Measurements from ENCODE around the gene LINC00237. TPM values are rescaled to one million over a fixed set of nuclear protein-coding genes. Genes with fewer than 3 reads are reported as not detected.
A peak's percentile ranks its signal among the peaks of the same experiment; 100 is the strongest.

The LINC00237 gene
- total RNA-seq (2021; fragmentation: NEBNext Ultra II Directional; extraction: Animal tissue kit (Norgen Biotek cat#: 25700)): 0.28 and 0.69 TPM in 2 replicates
- polyA plus RNA-seq (2011; rRNA removed): 0.22 and 1.4 TPM in 2 replicates
- 3.6 TPM for polyA plus RNA-seq (2011; cell fraction: cytosol; rRNA removed)
- 0.74 TPM for polyA plus RNA-seq (2011; cell fraction: nucleus; rRNA removed)
- polyA plus RNA-seq (2012, experiment 1 of 2): 0.24 to 1.4 TPM (median 0.40 TPM) in 4 replicates
- not detected for polyA plus RNA-seq (2012, experiment 2 of 2)
- polyA plus RNA-seq (2013, experiment 1 of 2): 0.28 TPM
- 0.55 TPM for polyA plus RNA-seq (2013, experiment 2 of 2)
- 0.29 and 0.66 TPM in 2 replicates for polyA minus RNA-seq (2011; rRNA and poly(A)+ RNA removed)
- not detected for polyA minus RNA-seq (2011; cell fraction: cytosol; rRNA and poly(A)+ RNA removed)
- not detected for polyA minus RNA-seq (2011; cell fraction: nucleus; rRNA and poly(A)+ RNA removed)
- long read RNA-seq, experiment 1: 0 reads
- long read RNA-seq, experiment 2, partial matches to known transcripts: 0 of 2 reads
- long read RNA-seq, experiment 2, other reads (novel, unspliced or antisense): 0 of 2 reads

- WGBS, 2 experiments (ENCODE audit: extremely low coverage in 1 of 2, insufficient coverage in 1 of 2, insufficient read length in 1 of 2, insufficient replicate concordance in 2 of 2, low coverage in 1 of 2, low lambda C conversion rate in 2 of 2, missing lambda C conversion rate in 1 of 2): 8% methylated on average over 38 of the region's 43 CpGs; no CpG with 5 or more reads in 1 of the 2 experiments
Measured at GRCh38 chr20:21106171-21107017, at the start of gene LINC00237. Gene LINC00237 (minus strand): TSS chr20:21106358.

More at GRCh38 chr20:21106171-21107017, at the start of gene LINC00237:
- Histone ChIP-seq H4K20me1 (replicated peaks in 1 of 2; ENCODE audit: control insufficient read depth in 1 of 2, insufficient read depth in 2 of 2, low read length in 2 of 2) (peaks cover 0 to 5% of the 10 kb centered on the region in 2 experiments), H3K23me2 (ENCODE audit: low read depth, low read length) (peaks cover 24% of the 10 kb centered on the region), H2AK5ac (ENCODE audit: low read depth, low read length) (no peak within 1 kb of the TSS), H2BK15ac (ENCODE audit: low read length) (no peak within 1 kb of the TSS), H2AFZ (ENCODE audit: low read length) (peak within 1 kb of the TSS; percentile 51; the same call in 1 of the 2 replicates), H3K14ac (ENCODE audit: insufficient read length) (no peak within 1 kb of the TSS), H3K36me3 (ENCODE audit: control insufficient read depth in 2 of 4, insufficient read depth in 4 of 4, low read length in 3 of 4) (no peaks in the 10 kb centered on the region), H3K79me1 (ENCODE audit: low read depth, low read length) (no peaks in the 10 kb centered on the region), H3K27me3 (replicated peaks in 1 of 4; ENCODE audit: control insufficient read depth in 3 of 4, extremely low read depth in 1 of 4, insufficient read depth in 3 of 4, low read length in 3 of 4) (peaks cover 27 to 74% (median 65%) of the 10 kb centered on the region in 4 experiments), H3K23ac (ENCODE audit: insufficient read length) (no peak within 1 kb of the TSS), H3K4ac (replicated peaks; ENCODE audit: insufficient read length, low read depth, low read length) (no peak within 1 kb of the TSS), H4K5ac (ENCODE audit: insufficient read length, low read depth, low read length) (no peak within 1 kb of the TSS), H3K4me2 (ENCODE audit: insufficient read depth in 1 of 2, low read depth in 2 of 2, low read length in 2 of 2) (peak within 1 kb of the TSS; percentile 97 to 98), H3K56ac (replicated peaks; ENCODE audit: insufficient read length, low read depth, low read length) (no peak within 1 kb of the TSS), H3K4me1 (replicated peaks in 1 of 4; ENCODE audit: control insufficient read depth in 3 of 4, insufficient read depth in 4 of 4, low read length in 3 of 4) (peaks cover 8 to 21% (median 13%) of the 10 kb centered on the region in 4 experiments), H2BK5ac (ENCODE audit: low read depth, low read length) (no peak within 1 kb of the TSS), H4K8ac (ENCODE audit: extremely low read depth, insufficient read depth, low read length) (peak within 1 kb of the TSS; percentile 37), H3K79me2 (ENCODE audit: control insufficient read depth in 1 of 2, insufficient read depth in 2 of 2, low read length in 2 of 2) (no peaks in the 10 kb centered on the region), H3K18ac (ENCODE audit: extremely low read depth, low read length) (peak within 1 kb of the TSS; percentile 83), H3K27ac (ENCODE audit: low read depth, low read length) (no peak within 1 kb of the TSS), H2BK20ac (ENCODE audit: low read length) (0 out of 2 replicates have a peak within 1 kb of the TSS, but pooled peaks have one; percentile 9), H3K9ac (replicated peaks in 1 of 4; ENCODE audit: extremely low read depth in 1 of 4, low read depth in 3 of 4, low read length in 3 of 4) (peak within 1 kb of the TSS in 1 of 4 experiments; percentile 50; a peak in 3 of 7 replicates), H3K4me3 (ENCODE audit: extremely low read depth in 1 of 4, insufficient read depth in 2 of 4, low read depth in 3 of 4, low read length in 4 of 4) (peak within 1 kb of the TSS; percentile 44 to 78 (median 57)), H3K9me3 (ENCODE audit: insufficient read depth in 2 of 2, low read depth in 1 of 2, low read length in 1 of 2) (no peaks in the 10 kb centered on the region), H2BK120ac (replicated peaks; ENCODE audit: low read depth, low read length) (no peak within 1 kb of the TSS), H2BK12ac (ENCODE audit: low read depth, low read length) (no peak within 1 kb of the TSS), H4K91ac (replicated peaks; ENCODE audit: insufficient read length, low read length) (peak within 1 kb of the TSS; percentile 49)
- FAIRE-seq (no peak), DNase-seq (ENCODE audit: low read depth in 1 of 2, low spot score in 2 of 2) (no peak)
- POLR2A ChIA-PET (ENCODE audit: partially characterized antibody): interaction anchor here (0.6 to 2.8 kb wide), 3 partner anchors 8 to 22 kb away, joined by 4 to 7 read pairs (median 4); partner anchors contain the start of gene KIZ
- CTCF ChIA-PET (ENCODE audit: partially characterized antibody): interaction anchor here (0.9 to 1.3 kb wide), 2 partner anchors 9 to 58 kb away, joined by 3 to 4 read pairs; no protein-coding TSS in a partner anchor
- TF ChIP-seq SUZ12 (IDR thresholded peaks at IDR 0.05; ENCODE audit: low read length): peak; percentile 34
- TF ChIP-seq BRCA1 (IDR thresholded peaks at IDR 0.05; ENCODE audit: low read depth, low read length): no peak
- TF ChIP-seq EZH2 (IDR thresholded peaks at IDR 0.05; ENCODE audit: low read depth, low read length, severe bottlenecking): peak; percentile 65
- TF ChIP-seq RNF2 (IDR thresholded peaks at IDR 0.05; ENCODE audit: borderline replicate concordance, low read depth, low read length, missing control alignments, poor library complexity, severe bottlenecking): peak; percentile 76
- peak; percentile 37; the same call in 1 of the 2 replicates for TF ChIP-seq PHF8 (conservative IDR thresholded peaks at IDR 0.05; ENCODE audit: low read depth, low read length)
